Stimulated activated naive CD4-positive, alpha-beta T cell treated with Interleukin-2 at 50 U/mL for 16 hours (primary cell): ENCODE results near the gene CD180.

ENCODE experiments used
- DNase-seq: peaks from one replicate; lab custom pipeline; 2025; lab: John Stamatoyannopoulos, UW

CD180 gene

GRCh38 chr5:67160985-67161384 lies 35.6 kb downstream of the CD180 start:
- peak; percentile 27 for DNase-seq

- DNase-seq: no peak
Measured at GRCh38 chr5:67160272-67160671, 36.3 kb downstream of the CD180 start.

GRCh38 chr5:67156976-67157583 lies 39.5 kb downstream of the CD180 start:
- DNase-seq: peak; percentile 25

- no peak for DNase-seq
Measured at GRCh38 chr5:67154556-67155206, 41.9 kb downstream of the CD180 start.

GRCh38 chr5:67153292-67153691 lies 43.3 kb downstream of the CD180 start:
- DNase-seq: no peak

GRCh38 chr5:67152400-67152799 lies 44.2 kb downstream of the CD180 start:
- DNase-seq: no peak

- DNase-seq: no peak
Measured at GRCh38 chr5:67149951-67150523, 46.6 kb downstream of the CD180 start.

- no peak for DNase-seq
Measured at GRCh38 chr5:67149057-67149950, 47.3 kb downstream of the CD180 start.

GRCh38 chr5:67147760-67148159 lies 48.8 kb downstream of the CD180 start:
- no peak for DNase-seq

- no peak for DNase-seq
Measured at GRCh38 chr5:67146981-67147380, 49.6 kb downstream of the CD180 start.

- DNase-seq: no peak
Measured at GRCh38 chr5:67146574-67146973, 50.0 kb downstream of the CD180 start.

- no peak for DNase-seq
Measured at GRCh38 chr5:67144183-67144639, 52.4 kb downstream of the CD180 start.

GRCh38 chr5:67143549-67143948 lies 53.0 kb downstream of the CD180 start:
- DNase-seq: no peak

- DNase-seq: no peak
Measured at GRCh38 chr5:67142816-67143215, 53.8 kb downstream of the CD180 start.

GRCh38 chr5:67141644-67142043 lies 55.0 kb downstream of the CD180 start:
- no peak for DNase-seq

- no peak for DNase-seq
Measured at GRCh38 chr5:67140413-67140812, 56.2 kb downstream of the CD180 start.

- DNase-seq: no peak
Measured at GRCh38 chr5:67139030-67139429, 57.6 kb downstream of the CD180 start.

- DNase-seq: no peak
Measured at GRCh38 chr5:67135381-67135984, 61.1 kb downstream of the CD180 start.

- DNase-seq: no peak
Measured at GRCh38 chr5:67133776-67134175, 62.8 kb downstream of the CD180 start.

- no peak for DNase-seq
Measured at GRCh38 chr5:67133217-67133616, 63.4 kb downstream of the CD180 start.

- DNase-seq: no peak
Measured at GRCh38 chr5:67129768-67130167, 66.8 kb downstream of the CD180 start.
